NB4 (cell line): ENCODE measurements around the gene ACBD4.

Experiments used
- DNase-seq: peaks from one replicate; pipeline ENCODE4 v3.0.0; 2010; ENCODE audit warnings: low read depth
- H3K4me3 ChIP-seq: one replicate; pipeline ENCODE4 v1.5.1; 2011; ENCODE audit warnings: mild to moderate bottlenecking, low read depth, low read length, moderate library complexity
- CTCF ChIP-seq: IDR thresholded peaks from one replicate; pipeline ENCODE4 v1.5.1; 2012; ENCODE audit warnings: low read depth, low read length
- MYC ChIP-seq: IDR thresholded peaks from 2 replicates; pipeline ENCODE4 v1.6.1; 2011; ENCODE audit warnings: low read depth, low read length
- POLR2A ChIP-seq: IDR thresholded peaks from 2 replicates; pipeline ENCODE4 v1.6.1; 2011; ENCODE audit warnings: mild to moderate bottlenecking; ENCODE audit not compliant: insufficient read length; ENCODE audit errors: extremely low read depth
- TF ChIP-seq, protein P1 (sequence below): IDR thresholded peaks from 2 replicates; pipeline ENCODE4 v1.6.1; 2011; ENCODE audit warnings: low read depth, low read length

Gene ACBD4

DNA sequence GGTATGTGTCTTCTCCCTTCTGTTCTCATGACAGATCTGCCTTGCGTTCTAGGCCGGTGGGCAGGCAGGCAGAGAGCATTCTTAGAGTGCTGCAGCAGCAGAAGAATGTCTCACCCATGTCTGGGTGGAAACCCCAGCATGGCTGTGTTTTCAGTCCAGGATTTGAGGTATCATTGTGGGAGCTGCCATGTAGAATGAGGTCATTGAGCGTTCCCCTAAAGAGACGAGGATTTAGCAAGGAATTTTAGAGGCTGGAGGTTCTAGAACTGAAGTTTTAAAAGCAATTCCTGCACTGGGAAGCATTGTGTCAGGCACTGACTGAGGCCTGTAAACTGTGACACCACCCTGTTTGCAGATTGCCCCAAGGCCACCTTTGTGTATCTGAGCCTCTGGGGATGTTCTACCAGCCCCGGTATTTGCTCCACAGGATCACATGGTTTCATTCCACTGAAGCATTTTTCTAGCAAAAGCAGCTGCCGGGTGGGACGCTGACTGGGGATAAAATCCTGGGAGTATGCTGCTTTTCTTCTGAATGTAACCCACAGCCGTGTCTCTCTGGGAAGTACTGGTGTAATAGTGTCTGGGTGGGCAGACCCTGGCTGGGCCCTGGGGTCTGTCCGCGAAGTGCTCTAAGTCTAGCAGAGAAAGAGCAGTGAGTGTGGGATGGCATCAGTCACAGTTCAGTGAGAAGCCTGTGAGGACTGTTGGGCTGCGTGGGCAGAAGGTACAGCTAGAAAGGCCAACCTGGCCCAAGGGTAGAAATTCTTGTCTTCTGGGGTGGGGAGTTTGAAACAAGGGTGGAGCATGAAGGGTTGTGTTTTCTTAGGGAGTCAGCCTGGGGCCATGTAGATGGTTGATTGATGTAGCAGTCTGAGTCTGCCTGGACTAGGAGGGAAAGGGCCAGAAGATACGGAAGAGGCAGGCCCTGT is 33.3 kb upstream of the ACBD4 start:
- DNase-seq: no peak
- H3K4me3 ChIP-seq: no peak overlapping the region
- TF ChIP-seq MYC (no peak), CTCF (no peak), POLR2A (no peak)
- TF ChIP-seq, protein P1, sequence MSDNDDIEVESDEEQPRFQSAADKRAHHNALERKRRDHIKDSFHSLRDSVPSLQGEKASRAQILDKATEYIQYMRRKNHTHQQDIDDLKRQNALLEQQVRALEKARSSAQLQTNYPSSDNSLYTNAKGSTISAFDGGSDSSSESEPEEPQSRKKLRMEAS: no peak

GRCh38 chr17:45102856-45103255 is 32.6 kb upstream of the ACBD4 start:
- no peak for TF ChIP-seq CTCF
- no peak for TF ChIP-seq MYC
- no peak overlapping the region for H3K4me3 ChIP-seq
- DNase-seq: no peak

DNA sequence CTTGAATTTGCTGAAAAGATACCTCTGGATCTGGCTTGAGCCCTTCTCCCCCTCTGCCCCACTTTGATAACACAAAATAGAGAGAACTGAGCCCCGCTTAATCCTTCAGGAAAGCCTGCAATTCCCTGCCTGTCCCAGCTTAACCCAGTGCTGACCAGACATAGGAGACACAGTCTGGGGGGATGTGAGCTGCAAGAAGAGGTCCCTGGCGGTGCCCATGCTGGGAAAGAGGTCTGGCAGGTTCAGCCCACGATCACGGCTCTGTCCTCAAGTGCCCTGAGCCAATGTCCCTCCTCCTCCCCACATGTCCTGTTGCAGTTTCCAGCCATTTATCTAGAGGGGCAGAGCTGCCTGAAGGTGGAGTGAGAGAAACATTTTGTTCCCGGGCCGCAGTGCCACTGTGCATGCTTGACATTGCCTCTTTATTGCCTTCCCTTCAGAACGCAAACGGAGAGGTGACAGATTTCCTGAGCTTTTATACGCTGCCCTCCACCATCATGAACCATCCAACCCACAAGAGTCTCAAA is 32.2 kb upstream of the ACBD4 start:
- no peak for DNase-seq
- H3K4me3 ChIP-seq: no peak overlapping the region
- no peak for TF ChIP-seq MYC
- no peak for TF ChIP-seq CTCF
- no peak for TF ChIP-seq POLR2A
- TF ChIP-seq, protein P1: no peak

DNA sequence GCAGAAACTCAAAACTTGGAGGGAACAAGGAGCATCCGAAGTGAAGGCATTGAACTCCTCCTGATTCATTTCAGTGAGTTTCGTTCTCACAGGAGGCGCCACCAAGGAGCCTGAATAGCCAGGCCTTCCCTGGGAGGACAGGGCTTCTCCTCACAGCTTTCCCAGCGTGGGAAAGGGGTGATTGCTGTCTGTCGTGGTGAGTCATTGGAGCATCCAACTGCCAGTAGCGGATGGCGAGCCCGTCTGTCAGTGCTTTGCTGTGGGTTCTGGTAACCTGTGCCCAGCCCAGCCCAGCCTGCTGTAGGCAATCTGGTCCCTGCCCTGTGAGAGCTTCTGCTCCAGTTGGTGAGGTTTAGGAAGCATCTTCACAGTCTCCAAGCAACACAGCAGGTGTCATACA is 31.5 kb upstream of the ACBD4 start:
- TF ChIP-seq MYC: no peak
- TF ChIP-seq, protein P1: no peak
- TF ChIP-seq CTCF: no peak
- TF ChIP-seq POLR2A: no peak
- no peak overlapping the region for H3K4me3 ChIP-seq
- DNase-seq: no peak

GRCh38 chr17:45104497-45104896 is 31.0 kb upstream of the ACBD4 start:
- H3K4me3 ChIP-seq: no peak overlapping the region
- TF ChIP-seq CTCF (no peak), MYC (no peak)
- TF ChIP-seq, protein P1: no peak
- DNase-seq: no peak

DNA sequence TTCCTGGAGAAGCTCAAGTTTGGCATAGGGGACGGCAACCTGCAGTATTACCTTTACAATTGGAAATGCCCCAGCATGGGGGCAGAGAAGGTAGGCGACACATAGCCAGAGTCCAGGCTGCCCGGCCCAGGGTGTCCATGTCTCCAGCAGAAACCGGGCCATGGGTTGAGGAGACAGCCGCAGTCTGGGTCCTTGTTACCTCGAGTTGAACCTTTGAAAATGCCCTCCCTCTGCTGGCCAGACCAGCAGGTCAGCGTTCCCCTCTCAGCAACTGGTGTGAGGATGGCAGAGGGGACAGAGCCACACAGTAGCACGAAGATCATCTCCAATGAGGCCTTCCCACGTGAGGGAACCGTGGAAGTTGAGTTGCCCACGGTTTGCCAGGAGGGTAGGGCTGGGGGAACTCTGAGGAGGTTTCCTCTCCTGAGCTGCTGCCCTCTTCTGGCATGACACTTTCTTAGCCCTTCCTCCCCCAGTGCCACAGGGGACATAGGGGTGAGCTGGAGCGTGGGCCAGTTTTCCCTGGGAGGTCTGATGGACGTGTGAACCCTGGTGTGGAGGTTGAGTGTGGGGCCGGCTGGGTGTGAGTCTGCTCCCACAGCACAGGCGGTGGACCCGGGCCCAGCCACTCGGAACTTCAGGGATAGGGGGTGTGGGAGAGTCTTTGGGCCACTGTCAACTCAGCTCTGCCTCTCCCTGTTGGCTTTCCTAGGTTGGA is 30.4 kb upstream of the ACBD4 start:
- H3K4me3 ChIP-seq: no peak overlapping the region
- TF ChIP-seq POLR2A: no peak
- TF ChIP-seq CTCF: peak; percentile 5
- TF ChIP-seq MYC: no peak
- no peak for DNase-seq
